Stomach smooth muscle (tissue), 2 donors: Measurements from ENCODE around the gene RAET1E.
"Not testable (repeated sequence)": the region's sequence is repeated elsewhere in the genome, so short reads cannot be mapped to it uniquely, and the experiment has no call there.

ENCODE experiments used
- H3K27ac ChIP-seq: one replicate; pipeline ENCODE4 v1.7.0; 2013; ENCODE audit warnings: mild to moderate bottlenecking, low read length, inconsistent platforms
- H3K27me3 ChIP-seq, 2 donors: one replicate each; pipeline ENCODE4 v1.7.0; 2013; ENCODE audit warnings: low read length in 2 of 2; ENCODE audit not compliant: insufficient read depth in 2 of 2, control insufficient read depth in 1 of 2
- H3K36me3 ChIP-seq, 2 donors: one replicate each; pipeline ENCODE4 v1.7.0; 2013; ENCODE audit warnings: low read length in 2 of 2; ENCODE audit not compliant: control insufficient read depth in 2 of 2, insufficient read depth in 2 of 2
- H3K4me1 ChIP-seq: one replicate; pipeline ENCODE4 v1.7.0; 2013; ENCODE audit warnings: low read length; ENCODE audit not compliant: control insufficient read depth, insufficient read depth
- H3K4me3 ChIP-seq, 2 donors: one replicate each; pipeline ENCODE4 v1.7.0; 2013; ENCODE audit warnings: low read length in 2 of 2
- H3K9ac ChIP-seq, 2 donors: one replicate each; pipeline ENCODE4 v1.7.0; 2013; ENCODE audit warnings: low read length in 2 of 2, mild to moderate bottlenecking in 1 of 2
- H3K9me3 ChIP-seq, 2 donors: one replicate each; pipeline ENCODE4 v1.7.0; 2013; ENCODE audit warnings: low read length in 2 of 2; ENCODE audit not compliant: control insufficient read depth in 2 of 2
- donor health status: healthy.
- donor health status: Pancreatic carcinoma.

RAET1E gene

GRCh38 chr6:149927025-149927424, 29.1 kb upstream of the RAET1E start:
- peaks cover 27% of the 10 kb centered on the region for H3K4me1 ChIP-seq
- not testable (repeated sequence) for H3K27ac ChIP-seq, H3K4me3 ChIP-seq, H3K9ac ChIP-seq, H3K9me3 ChIP-seq, H3K36me3 ChIP-seq
- peaks cover 6 to 12% of the 10 kb centered on the region in 2 donors for H3K27me3 ChIP-seq

GRCh38 chr6:149925974-149926777, 28.3 kb upstream of the RAET1E start:
- no peak overlapping the region for H3K27ac ChIP-seq
- peaks cover 6 to 12% of the 10 kb centered on the region in 2 donors for H3K27me3 ChIP-seq
- peaks cover 27% of the 10 kb centered on the region for H3K4me1 ChIP-seq
- H3K9me3 ChIP-seq: no peaks in the 10 kb centered on the region
- H3K4me3 ChIP-seq: peak overlapping the region; percentile 45 to 74
- peak overlapping the region; percentile 52 to 60 for H3K9ac ChIP-seq
- no peaks in the 10 kb centered on the region for H3K36me3 ChIP-seq

- H3K9ac ChIP-seq: peak overlapping the region; percentile 52 to 60
- peak overlapping the region; percentile 45 to 74 for H3K4me3 ChIP-seq
- peaks cover 6 to 12% of the 10 kb centered on the region in 2 donors for H3K27me3 ChIP-seq
- peaks cover 27% of the 10 kb centered on the region for H3K4me1 ChIP-seq
- no peak overlapping the region for H3K27ac ChIP-seq
- no peaks in the 10 kb centered on the region for H3K36me3 ChIP-seq
- H3K9me3 ChIP-seq: no peaks in the 10 kb centered on the region
Measured at GRCh38 chr6:149925253-149925973, 27.5 kb upstream of the RAET1E start.

GRCh38 chr6:149924933-149925252, 27.0 kb upstream of the RAET1E start:
- H3K27ac ChIP-seq: no peak overlapping the region
- no peaks in the 10 kb centered on the region for H3K9me3 ChIP-seq
- H3K4me1 ChIP-seq: peaks cover 27% of the 10 kb centered on the region
- H3K36me3 ChIP-seq: no peaks in the 10 kb centered on the region
- no peak overlapping the region for H3K9ac ChIP-seq
- H3K27me3 ChIP-seq: peaks cover 6 to 9% of the 10 kb centered on the region in 2 donors
- no peak overlapping the region for H3K4me3 ChIP-seq

GRCh38 chr6:149924206-149924932, 26.5 kb upstream of the RAET1E start:
- Histone ChIP-seq H3K27me3 (peaks cover 4% of the 10 kb centered on the region in 2 donors), H3K4me3 (no peak overlapping the region), H3K36me3 (no peaks in the 10 kb centered on the region), H3K27ac (no peak overlapping the region), H3K9ac (no peak overlapping the region), H3K4me1 (peaks cover 27% of the 10 kb centered on the region), H3K9me3 (no peaks in the 10 kb centered on the region)

GRCh38 chr6:149923327-149923986, 25.5 kb upstream of the RAET1E start:
- H3K9me3 ChIP-seq: no peaks in the 10 kb centered on the region
- peak overlapping the region; percentile 17 to 55 for H3K9ac ChIP-seq
- H3K27me3 ChIP-seq: no peaks in the 10 kb centered on the region
- peaks cover 27% of the 10 kb centered on the region for H3K4me1 ChIP-seq
- peak overlapping the region; percentile 75 to 80 for H3K4me3 ChIP-seq
- no peak overlapping the region for H3K27ac ChIP-seq
- no peaks in the 10 kb centered on the region for H3K36me3 ChIP-seq

- Histone ChIP-seq H3K4me3 (peak within 1 kb of the TSS; percentile 75 to 80), H3K9ac (peak within 1 kb of the TSS; percentile 22 to 55), H3K27me3 (no peaks in the 10 kb centered on the region)
Measured at GRCh38 chr6:149922642-149923326, 24.9 kb upstream of the RAET1E start, which contains the start of gene RAET1G. Gene RAET1G (minus strand): TSS chr6:149923121. CDS start chr6:149923010, 111 bp downstream.

GRCh38 chr6:149922091-149922490, 24.2 kb upstream of the RAET1E start:
- not testable (repeated sequence) for H3K27me3 ChIP-seq
- peak overlapping the region in 1 of 2 donors; percentile 80 for H3K4me3 ChIP-seq

More at GRCh38 chr6:149922642-149923326, 24.9 kb upstream of the RAET1E start, which contains the start of gene RAET1G:
- Histone ChIP-seq H3K9me3 (no peaks in the 10 kb centered on the region), H3K4me1 (peaks cover 27% of the 10 kb centered on the region), H3K36me3 (no peaks in the 10 kb centered on the region), H3K27ac (no peak within 1 kb of the TSS)

GRCh38 chr6:149921361-149921760, 23.4 kb upstream of the RAET1E start:
- H3K27me3 ChIP-seq: no peaks in the 10 kb centered on the region
- no peak overlapping the region for H3K4me3 ChIP-seq
- no peak overlapping the region for H3K27ac ChIP-seq
- H3K9ac ChIP-seq: no peak overlapping the region
- no peaks in the 10 kb centered on the region for H3K9me3 ChIP-seq
- peaks cover 24% of the 10 kb centered on the region for H3K4me1 ChIP-seq
- H3K36me3 ChIP-seq: no peaks in the 10 kb centered on the region

More at GRCh38 chr6:149922091-149922490, 24.2 kb upstream of the RAET1E start:
- not testable (repeated sequence) for H3K27ac ChIP-seq, H3K9ac ChIP-seq, H3K36me3 ChIP-seq, H3K9me3 ChIP-seq
- H3K4me1 ChIP-seq: peaks cover 27% of the 10 kb centered on the region

GRCh38 chr6:149919834-149920225, 21.9 kb upstream of the RAET1E start:
- H3K27ac ChIP-seq: no peak overlapping the region
- H3K27me3 ChIP-seq: no peaks in the 10 kb centered on the region
- no peak overlapping the region for H3K4me3 ChIP-seq
- H3K9ac ChIP-seq: no peak overlapping the region
- H3K36me3 ChIP-seq: no peaks in the 10 kb centered on the region
- H3K9me3 ChIP-seq: no peaks in the 10 kb centered on the region
- peaks cover 10% of the 10 kb centered on the region for H3K4me1 ChIP-seq
